NCI-H2029 (cell line): Measurements from ENCODE around the gene TPM4.

Experiments used
- DNase-seq: peaks from one replicate; lab custom pipeline; 2025; lab: John Stamatoyannopoulos, UW

TPM4 gene

DNA sequence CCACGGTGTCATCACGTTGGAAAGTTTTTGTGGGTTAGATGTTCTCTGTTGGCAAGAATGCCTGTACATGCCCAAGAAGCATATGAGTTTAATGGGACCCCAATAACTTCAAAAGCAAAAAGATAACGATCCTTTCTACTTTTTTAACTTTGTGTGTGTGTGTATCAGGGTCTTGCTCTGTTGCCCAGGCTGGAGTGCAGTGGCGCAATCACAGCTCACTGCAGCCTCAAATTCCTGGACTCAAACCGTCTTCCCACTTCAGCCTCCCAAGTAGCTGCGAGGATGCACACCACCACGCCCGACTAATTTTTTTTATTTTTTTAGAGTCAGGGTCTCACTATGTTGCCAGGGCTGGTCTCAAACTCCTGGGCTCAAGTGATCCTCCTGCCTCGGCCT, 34.3 kb upstream of the TPM4 start:
- DNase-seq, result no peak

- DNase-seq, result no peak
These were observed 33.7 kb upstream of the TPM4 start for GRCh38 chr19:16042533-16043085.

DNA sequence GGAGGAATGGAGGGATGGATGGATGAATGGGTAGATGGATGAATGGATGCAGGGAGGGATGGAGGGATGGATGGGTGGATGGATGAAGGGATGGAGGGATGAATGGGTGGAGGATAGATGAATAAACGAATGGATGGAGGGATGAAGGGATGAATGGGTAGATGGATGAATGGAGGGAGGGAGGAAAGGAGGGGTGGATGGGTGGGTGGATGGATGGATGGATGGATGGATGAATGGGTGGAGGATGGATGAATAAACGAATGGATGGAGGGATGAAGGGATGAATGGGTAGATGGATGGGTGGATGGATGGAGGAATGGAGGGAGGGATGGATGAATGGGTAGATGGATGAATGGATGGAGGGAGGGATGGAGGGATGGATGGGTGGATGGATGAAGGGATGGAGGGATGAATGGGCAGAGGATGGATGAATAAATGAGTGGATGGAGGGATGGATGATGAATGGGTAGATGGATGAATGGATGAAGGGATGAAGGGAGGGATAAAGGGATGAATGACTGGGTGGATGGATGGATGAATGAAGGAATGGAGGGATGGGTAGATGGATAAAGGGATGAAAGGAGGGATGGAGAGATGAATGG, 33.0 kb upstream of the TPM4 start:
- no peak for DNase-seq

DNA sequence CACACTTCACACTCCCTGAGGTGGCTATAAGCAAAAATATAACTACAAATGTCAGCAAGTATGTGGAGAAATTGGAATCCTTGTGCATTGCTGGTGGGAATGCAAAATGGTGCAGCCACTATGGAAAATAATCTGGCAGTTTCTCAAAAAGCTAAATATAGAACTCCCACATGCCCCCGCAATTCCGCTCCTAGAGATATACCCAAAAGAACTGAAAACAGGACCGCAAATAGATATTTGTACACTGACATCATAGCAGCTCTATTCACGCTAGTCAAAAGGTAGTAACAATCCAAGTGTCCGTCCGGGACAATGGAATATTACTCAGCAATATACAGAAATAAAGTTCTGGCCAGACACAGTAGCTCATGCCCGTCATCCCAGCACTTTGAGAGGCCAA, 31.5 kb upstream of the TPM4 start:
- no peak for DNase-seq

GRCh38 chr19:16045171-16045570, 31.1 kb upstream of the TPM4 start:
- DNase-seq, result no peak

DNA sequence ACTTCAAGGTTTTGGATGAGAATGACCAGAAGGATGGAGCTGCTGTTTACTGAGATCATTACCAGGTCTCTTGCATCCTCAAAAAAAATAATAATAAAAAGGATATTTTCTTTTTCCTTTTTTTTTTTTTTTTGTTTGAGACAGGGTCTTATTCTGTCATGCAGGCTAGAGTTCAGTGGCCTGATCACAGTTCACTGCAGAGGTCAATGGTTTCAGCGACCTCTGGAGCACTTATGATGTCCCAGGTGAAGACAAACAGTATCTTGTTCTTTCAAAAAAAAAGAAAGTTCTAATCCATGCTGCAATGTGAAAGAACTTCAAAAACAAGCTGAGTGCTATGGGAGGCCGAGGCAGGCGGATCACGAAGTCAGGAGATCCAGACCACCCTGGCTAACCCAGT, 30.4 kb upstream of the TPM4 start:
- no peak for DNase-seq

DNA sequence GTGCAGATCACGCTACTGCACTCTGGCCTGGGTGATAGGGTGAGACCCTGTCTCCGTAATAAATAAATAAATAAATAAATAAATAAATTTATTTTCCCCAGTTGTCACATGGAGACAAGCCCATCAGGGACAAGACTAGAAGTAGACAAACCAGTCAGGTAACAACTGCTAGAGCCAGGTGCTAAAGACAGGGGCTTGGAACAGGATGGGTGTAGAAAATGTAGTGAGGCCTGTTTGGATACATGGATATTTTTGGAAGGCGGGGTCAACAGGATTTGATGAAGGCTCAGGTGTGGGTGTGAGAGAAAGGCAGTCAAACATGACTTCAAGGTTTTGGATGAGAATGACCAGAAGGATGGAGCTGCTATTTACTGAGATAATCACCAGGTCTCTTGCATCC, 27.7 kb upstream of the TPM4 start:
- DNase-seq, result no peak

GRCh38 chr19:16051254-16052025, 24.9 kb upstream of the TPM4 start:
- no peak for DNase-seq

DNA sequence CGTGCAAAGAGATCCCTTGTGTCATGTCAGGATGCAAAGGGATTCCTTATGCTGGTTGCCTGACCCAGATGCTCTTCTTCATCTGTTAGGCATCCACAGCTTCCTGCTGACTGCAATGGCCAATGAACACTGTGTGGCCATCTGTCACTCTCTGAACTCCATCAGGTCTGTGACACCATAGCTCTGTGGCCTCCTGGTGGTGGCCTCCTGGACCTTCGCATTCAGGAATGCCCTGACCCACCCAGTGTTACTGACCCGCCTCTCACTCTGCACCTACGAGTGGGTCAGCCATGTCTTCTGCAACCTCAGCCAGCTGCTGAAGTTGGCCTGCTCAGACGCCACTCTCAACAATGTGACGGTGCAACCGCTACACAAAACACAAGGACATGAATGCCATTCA, 23.9 kb upstream of the TPM4 start:
- no peak for DNase-seq

- DNase-seq, result no peak
These were observed 19.2 kb upstream of the TPM4 start for GRCh38 chr19:16057062-16057461.

- no peak for DNase-seq
These were observed 16.0 kb upstream of the TPM4 start for GRCh38 chr19:16060294-16060693.

GRCh38 chr19:16061943-16062342, 14.4 kb upstream of the TPM4 start:
- no peak for DNase-seq

DNA sequence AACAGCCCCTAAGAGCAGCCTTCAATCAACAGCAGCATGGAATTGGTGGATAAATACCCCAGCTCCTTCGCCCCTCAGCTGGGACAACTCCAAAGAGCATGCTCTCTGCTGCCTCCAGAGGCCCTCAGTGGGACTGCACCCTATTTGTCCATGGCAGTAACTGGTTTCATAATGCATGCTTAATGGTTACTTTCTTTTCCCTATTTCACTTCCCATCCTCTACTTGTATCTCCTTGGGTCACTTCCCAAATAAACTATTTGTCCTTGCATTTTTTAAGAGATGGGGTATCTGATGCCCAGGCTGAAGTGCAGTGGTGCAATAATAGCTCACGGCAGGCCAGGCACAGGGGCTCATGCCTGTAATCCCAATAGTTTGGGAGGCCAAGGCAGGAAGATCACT, 13.5 kb upstream of the TPM4 start:
- no peak for DNase-seq

DNA sequence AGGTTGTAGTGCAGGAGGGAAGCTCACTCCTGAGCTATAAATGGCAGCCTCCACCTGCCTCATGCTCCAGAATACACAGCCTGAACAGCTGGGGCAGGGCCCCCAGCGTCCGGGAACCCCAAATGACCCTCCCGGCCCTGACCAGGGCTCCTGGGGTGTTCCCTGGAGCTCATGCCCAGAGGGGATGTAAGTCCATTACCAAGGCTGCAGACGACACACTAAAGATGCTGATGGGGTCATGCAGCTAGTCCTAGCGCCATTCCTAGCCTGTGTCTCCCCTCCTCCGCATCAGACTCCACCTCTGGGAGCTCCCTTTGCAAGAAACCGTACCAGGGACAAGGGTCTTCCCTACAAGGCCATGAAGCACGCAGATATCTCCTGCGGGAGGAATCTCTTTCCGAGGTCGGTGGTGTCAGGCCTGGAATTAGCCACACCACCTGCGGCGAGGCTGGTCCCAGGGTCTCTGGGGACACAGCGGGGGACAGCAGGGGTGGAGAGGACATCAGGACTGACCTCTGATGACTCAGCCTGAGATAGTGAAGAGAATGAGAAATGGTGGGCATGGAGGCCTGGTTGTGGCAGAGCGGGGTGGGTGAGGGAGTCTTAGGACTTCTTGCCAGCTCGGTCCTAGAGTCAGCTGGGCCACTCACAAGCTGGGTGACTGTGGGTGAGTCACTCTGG, 11.9 kb upstream of the TPM4 start:
- DNase-seq, result no peak

DNA sequence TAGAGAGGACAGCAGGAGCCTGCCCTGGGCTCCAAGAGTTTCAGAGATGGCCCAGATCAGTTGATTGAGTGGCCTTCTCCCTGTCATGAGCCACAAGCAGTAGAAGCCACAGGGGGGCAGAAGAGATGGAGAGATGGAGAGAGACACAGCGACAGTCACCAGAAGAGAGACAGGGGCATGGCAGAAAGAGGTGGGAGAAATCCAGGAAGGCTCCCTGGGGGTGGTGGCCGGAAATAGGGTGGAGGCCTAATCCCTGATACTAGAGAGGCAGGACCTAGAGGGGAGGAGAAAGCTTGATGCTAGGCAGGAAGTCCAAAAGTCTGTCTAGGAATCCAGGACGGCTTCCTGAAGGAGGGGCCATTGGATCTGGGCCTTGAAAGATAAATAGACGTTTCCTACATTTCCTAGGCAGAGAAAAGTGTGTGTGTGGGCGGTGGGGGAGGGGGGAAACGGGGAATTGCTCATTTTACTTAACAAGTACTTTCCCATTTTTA, 9.6 kb upstream of the TPM4 start:
- DNase-seq, result no peak

DNA sequence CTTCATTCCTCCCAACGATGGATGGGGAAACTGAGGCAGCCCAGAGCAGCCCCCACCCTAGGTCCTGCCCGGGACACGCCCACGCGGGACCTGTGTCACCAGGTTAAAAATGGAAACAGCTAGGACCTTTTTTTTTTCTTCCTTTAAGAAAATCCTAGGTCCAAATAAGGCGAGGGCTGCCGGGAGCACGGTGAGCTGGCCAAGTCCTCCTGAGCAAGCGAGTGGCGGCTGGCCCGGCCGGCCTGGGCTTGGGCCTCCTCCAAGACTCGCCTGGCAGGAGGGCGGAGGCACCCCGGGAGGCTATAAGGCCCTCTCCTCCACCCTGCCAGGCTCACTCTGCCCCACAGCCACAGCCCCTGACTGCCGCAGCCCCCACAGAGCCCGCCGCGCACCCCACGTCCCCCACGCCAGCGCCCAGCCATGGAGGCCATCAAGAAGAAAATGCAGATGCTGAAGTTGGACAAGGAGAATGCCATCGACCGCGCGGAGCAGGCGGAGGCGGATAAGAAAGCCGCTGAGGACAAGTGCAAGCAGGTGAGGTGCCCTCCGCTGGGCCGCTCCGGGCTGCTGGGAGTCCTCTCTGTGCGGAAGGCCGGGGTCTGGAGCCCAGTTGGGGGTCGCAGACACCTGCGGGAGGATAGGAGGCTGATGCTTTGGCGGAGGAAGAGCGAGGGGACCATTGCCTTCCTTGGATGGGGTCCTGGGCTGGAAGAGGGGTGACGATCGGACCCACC, 8.9 kb upstream of the TPM4 start:
- no peak for DNase-seq

DNA sequence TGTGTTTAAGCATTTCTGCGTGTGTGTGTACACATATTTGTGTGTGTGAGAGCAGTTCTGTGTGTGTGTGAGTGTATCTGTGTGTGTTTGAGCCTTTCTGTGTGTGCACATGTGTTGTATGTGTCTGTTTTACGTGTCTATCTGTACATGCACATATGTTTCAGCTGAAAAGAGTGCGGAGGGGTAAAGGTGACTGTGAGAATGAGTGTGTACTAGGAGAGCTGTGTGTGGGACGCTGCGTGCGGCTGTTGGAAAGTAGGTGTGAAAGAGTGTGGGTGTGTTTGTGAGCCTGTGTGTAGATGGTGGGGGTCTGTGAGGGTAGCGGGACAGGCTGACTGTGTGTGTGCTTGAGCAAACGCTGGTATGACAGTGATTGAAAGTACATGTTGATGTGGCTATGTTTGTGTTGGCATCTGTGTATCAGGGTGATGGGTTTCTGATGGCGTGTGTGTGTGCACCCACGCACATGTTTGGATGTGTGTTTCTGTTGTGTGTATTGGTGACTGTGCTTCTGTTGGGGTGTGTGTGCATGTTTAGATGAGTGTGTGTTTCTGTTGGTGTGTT, 7.5 kb upstream of the TPM4 start:
- DNase-seq, result no peak

GRCh38 chr19:16069813-16070365, 6.4 kb upstream of the TPM4 start:
- no peak for DNase-seq

- DNase-seq, result no peak
These were observed 5.8 kb upstream of the TPM4 start for GRCh38 chr19:16070366-16070990.

DNA sequence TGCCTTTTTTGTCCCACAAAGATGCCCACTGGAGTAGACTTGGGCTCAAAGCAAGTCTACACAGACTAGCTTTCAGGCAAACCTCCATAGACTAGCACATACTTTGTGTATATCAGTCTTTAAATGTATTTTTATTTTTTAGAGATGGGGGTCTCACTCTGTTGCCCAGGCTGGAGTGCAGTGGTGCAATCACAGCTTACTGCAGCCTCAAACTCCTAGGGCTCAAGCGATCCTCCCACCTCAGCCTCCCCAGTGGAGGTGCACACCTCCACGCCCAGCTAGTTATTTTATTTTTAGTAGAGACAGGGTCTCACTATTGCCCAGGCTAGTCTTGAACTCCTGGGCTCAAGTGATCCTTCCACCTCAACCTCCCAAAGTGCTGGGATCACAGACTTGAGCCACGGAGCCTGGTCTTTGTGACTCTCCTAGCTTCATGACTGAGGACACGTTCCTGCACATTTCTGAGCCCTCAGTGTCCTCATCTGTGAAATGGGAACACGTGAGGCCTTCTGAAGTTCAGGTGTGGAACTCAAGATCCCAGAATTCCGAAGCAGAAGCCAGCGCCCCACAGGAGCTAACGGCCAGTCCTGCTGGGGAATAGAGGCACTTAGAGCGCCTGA, 5.1 kb upstream of the TPM4 start:
- DNase-seq, result no peak

GRCh38 chr19:16073481-16073880, 2.8 kb upstream of the TPM4 start:
- DNase-seq, result no peak
